Fibroblast of villous mesenchyme (primary cell): ENCODE results near the gene AFG1L. TPM values are rescaled to one million over a fixed set of nuclear protein-coding genes. Genes with fewer than 3 reads are reported as not detected.
"Not testable (repeated sequence)": the region's sequence is repeated elsewhere in the genome, so short reads cannot be mapped to it uniquely, and the experiment has no call there.

Experiments
- DNase-seq: peaks from one replicate; pipeline ENCODE4 v3.0.0-alpha.2; 2010; ENCODE audit warnings: low read depth
- H3K4me3 ChIP-seq: 2 replicates; pipeline ENCODE4 v1.5.1; 2011; ENCODE audit warnings: low read depth, mild to moderate bottlenecking, low read length
- total RNA-seq: library from RNA; depleted of rRNA; stranded (reverse); fragments of >200 nt; gene quantifications from 2 replicates; pipeline ENCODE4 v1.2.3, GENCODE V29; 2012
- TF ChIP-seq, protein P1 (sequence below): IDR thresholded peaks from 2 replicates; pipeline ENCODE4 v1.5.1; 2012; ENCODE audit warnings: low read depth, mild to moderate bottlenecking, low read length; ENCODE audit not compliant: insufficient read depth

AFG1L gene
- total RNA-seq, 1 donor, result 6.0 TPM

DNA sequence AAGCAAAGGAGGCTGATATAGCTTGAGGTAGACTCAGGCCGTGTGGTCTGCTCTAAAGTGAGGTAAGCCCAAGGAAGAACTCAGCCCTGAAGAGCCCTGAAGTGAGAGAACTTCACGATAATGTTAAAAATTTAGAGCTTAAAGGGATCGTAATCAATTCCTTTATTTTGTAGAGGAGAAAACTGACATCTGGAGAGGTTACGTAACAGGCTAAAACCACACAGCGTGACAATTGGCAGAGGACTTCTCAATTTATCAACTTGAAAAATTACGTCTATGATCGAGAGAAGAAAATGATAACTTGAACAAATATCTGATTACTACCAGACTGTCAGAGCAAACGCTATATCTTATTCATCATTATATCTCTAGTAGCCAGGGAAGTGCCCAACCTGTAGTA, 144.1 kb downstream of the AFG1L start:
- TF ChIP-seq, protein P1, sequence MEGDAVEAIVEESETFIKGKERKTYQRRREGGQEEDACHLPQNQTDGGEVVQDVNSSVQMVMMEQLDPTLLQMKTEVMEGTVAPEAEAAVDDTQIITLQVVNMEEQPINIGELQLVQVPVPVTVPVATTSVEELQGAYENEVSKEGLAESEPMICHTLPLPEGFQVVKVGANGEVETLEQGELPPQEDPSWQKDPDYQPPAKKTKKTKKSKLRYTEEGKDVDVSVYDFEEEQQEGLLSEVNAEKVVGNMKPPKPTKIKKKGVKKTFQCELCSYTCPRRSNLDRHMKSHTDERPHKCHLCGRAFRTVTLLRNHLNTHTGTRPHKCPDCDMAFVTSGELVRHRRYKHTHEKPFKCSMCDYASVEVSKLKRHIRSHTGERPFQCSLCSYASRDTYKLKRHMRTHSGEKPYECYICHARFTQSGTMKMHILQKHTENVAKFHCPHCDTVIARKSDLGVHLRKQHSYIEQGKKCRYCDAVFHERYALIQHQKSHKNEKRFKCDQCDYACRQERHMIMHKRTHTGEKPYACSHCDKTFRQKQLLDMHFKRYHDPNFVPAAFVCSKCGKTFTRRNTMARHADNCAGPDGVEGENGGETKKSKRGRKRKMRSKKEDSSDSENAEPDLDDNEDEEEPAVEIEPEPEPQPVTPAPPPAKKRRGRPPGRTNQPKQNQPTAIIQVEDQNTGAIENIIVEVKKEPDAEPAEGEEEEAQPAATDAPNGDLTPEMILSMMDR, result no peak
- no peak for DNase-seq
- H3K4me3 ChIP-seq, result no peak overlapping the region

DNA sequence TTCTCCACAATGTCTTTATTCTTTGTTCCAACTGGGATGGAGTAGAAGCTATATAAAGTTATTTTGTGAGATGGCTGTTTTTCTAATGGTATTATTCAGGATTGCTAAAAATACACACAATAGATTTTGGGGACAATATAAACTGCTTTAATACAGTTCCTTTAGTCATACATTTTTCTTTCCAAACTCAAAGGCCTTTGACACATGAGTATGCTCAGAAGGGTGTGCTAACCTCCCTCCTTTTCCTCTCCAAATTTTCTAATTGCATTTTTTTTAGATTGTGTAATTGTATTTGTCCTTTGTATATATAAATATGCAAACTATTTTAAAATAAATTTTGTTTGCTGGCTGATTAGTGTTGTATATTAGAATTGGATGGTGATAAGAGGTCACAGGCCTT, 146.3 kb downstream of the AFG1L start:
- no peak overlapping the region for H3K4me3 ChIP-seq
- no peak for DNase-seq
- TF ChIP-seq, protein P1, result no peak

DNA sequence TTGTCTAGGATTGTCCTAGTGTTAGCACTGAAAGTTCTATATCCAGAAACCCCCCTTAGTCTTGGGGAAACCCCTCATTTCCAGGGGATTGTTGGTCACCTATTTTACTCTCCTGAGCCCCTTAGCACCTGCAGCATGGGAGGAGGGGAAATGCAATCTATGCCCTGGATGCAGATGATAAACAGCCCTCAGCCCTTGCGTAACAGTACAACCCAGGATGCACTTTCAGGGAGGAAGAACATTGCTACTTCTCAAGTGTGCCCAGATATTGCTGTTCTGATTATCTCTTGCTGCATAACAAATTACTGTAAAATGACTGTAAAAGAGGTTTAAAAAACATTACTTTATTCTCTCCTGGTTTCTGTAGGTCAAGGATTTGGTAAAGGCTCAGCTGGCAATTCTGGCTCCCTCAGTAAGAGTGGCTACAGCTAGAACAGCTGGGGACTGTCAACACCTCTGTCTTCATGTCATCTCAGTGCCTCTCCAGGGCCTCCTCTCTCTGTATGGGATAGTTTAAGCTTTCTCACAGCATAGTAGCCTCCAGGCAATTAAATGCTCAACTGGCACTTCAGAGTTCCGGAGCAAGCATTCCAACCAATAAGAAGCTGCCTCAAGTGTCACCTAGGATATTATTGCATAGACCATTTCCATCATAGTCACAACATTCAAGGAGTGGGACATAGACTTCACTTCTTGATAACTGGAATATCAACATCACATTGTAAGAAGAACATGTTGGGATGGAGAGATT, 148.1 kb downstream of the AFG1L start:
- TF ChIP-seq, protein P1, result no peak
- DNase-seq, result no peak

DNA sequence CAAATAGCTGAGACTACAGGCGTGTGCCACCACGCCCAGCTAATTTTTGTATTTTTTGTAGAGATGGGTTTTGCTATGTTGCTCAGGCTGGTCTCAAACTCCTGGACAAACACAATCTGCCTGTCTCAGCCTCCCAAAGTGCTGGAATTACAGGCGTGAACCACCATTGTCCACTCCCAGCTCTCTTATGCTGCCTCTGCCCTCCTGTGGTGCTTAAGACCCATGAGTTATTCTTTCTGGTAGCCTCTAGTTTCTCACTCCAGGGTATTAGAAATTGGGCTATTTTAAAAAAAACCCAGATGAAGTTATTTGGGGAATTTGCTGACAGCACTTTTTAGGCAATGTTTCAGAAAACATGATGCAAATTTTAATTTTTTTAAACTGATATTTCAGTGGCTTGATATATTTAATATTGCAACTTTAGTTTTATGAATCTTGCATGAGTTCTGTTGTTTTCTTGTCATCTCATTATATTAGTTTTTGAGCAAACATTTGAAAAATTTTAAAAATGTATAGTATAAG, 151.8 kb downstream of the AFG1L start:
- no peak for DNase-seq
- no peak overlapping the region for H3K4me3 ChIP-seq
- TF ChIP-seq, protein P1, result no peak

More for the DNA sequence above, 148.1 kb downstream of the AFG1L start:
- H3K4me3 ChIP-seq, result no peak overlapping the region

DNA sequence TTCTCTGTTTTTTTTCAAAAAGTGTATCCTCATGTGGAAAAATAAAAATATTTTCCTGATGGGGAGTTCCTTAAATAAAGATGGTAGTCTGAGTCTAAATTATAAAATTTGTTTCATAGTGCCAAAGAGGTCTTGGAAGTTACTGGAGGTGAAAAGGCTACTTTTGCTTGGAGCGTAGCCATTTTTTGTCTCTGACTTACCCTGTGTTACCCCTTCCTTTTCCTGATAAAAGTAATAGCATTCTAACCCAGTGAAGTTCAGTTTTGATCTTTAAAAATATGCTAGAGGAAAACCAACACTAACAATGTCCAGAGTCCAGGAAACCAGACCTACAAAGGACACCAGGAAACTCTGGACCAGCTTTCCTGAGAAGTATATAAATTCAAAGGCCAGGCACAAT, 153.6 kb downstream of the AFG1L start:
- TF ChIP-seq, protein P1, result no peak
- no peak overlapping the region for H3K4me3 ChIP-seq
- DNase-seq, result no peak

DNA sequence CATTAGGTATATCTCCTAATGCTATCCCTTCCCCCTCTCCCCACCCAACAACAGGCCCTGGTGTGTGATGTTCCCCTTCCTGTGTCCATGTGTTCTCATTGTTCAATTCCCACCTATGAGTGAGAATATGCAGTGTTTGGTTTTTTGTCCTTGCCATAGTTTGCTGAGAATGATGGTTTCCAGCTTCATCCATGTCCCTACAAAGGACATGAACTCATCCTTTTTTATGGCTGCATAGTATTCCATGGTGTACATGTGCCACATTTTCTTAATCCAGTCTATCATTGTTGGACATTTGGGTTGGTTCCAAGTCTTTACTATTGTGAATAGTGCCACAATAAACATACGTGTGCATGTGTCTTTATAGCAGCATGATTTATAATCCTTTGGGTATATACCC, 154.9 kb downstream of the AFG1L start:
- not testable (repeated sequence) for DNase-seq, H3K4me3 ChIP-seq

DNA sequence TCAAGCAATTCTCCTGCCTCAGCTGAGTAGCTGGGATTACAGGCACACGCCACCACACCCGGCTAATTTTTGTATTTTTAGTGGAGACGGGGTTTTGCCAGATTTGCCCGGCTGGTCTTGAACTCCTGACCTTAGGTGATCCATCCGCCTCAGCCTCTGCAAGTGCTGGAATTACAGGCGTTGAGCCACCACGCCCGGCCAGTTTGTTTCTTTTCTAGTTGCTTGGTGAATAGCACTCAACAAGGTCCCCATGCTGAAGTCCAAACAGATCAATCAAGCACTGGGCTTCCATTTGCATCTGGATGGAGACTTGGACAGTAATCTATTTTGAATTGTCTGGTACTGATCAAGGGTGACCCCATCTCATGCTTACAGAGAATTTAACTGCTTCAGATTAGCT, 157.0 kb downstream of the AFG1L start:
- H3K4me3 ChIP-seq, result no peak overlapping the region
- DNase-seq, result no peak
- TF ChIP-seq, protein P1, result no peak
